Activated naive CD4-positive, alpha-beta T cell treated with anti-CD3 and anti-CD28 coated beads, Interleukin-2, amount 10 ng/mL, durations not matched to agents 7 days and 5 days (primary cell): ENCODE data around the gene PIGS.

Source experiments
- CTCF ChIA-PET: fragments of 350-600 bp; sonication (Branson Sonifier 250); formaldehyde crosslinking; loops from one replicate; lab custom pipeline; 2021; ENCODE audit warnings: antibody characterized with exemption; lab: Charles Lee
- DNase-seq: peaks from one replicate; pipeline ENCODE4 v3.0.0-alpha.2; 2020
- H3K27ac Mint-ChIP-seq: one replicate; pipeline ENCODE4 v1.8.0; 2021; ENCODE audit warnings: mild to moderate bottlenecking, moderate library complexity, mixed read lengths
- H3K27me3 Mint-ChIP-seq: one replicate; pipeline ENCODE4 v1.8.0; 2021; ENCODE audit warnings: mild to moderate bottlenecking, mixed read lengths
- H3K36me3 Mint-ChIP-seq: one replicate; pipeline ENCODE4 v1.8.0; 2021; ENCODE audit warnings: mixed read lengths
- H3K4me1 Mint-ChIP-seq: one replicate; pipeline ENCODE4 v1.8.0; 2021; ENCODE audit warnings: mixed read lengths
- H3K4me3 Mint-ChIP-seq: one replicate; pipeline ENCODE4 v1.8.0; 2021; ENCODE audit warnings: mild to moderate bottlenecking, moderate library complexity, mixed read lengths
- H3K9me3 Mint-ChIP-seq: one replicate; pipeline ENCODE4 v1.8.0; 2021; ENCODE audit warnings: mixed read lengths

The PIGS gene

GRCh38 chr17:28511858-28512461 lies 59.4 kb downstream of the PIGS start:
- peaks cover 7% of the 10 kb centered on the region for H3K9me3 Mint-ChIP-seq
- no peak overlapping the region for H3K4me3 Mint-ChIP-seq
- H3K27me3 Mint-ChIP-seq = peaks cover 56% of the 10 kb centered on the region
- no peaks in the 10 kb centered on the region for H3K36me3 Mint-ChIP-seq
- DNase-seq = no peak
- H3K4me1 Mint-ChIP-seq = no peaks in the 10 kb centered on the region
- no peak overlapping the region for H3K27ac Mint-ChIP-seq
- CTCF ChIA-PET = interaction anchor here (0.8 kb wide), 1 partner anchor 28 kb away, joined by 3 read pairs; no protein-coding TSS in a partner anchor

- DNase-seq = no peak
- H3K36me3 Mint-ChIP-seq = no peaks in the 10 kb centered on the region
- CTCF ChIA-PET = no interaction called here
- H3K9me3 Mint-ChIP-seq = no peaks in the 10 kb centered on the region
- H3K27ac Mint-ChIP-seq = no peak overlapping the region
- peaks cover 59% of the 10 kb centered on the region for H3K27me3 Mint-ChIP-seq
- no peaks in the 10 kb centered on the region for H3K4me1 Mint-ChIP-seq
- H3K4me3 Mint-ChIP-seq = no peak overlapping the region
Observed at GRCh38 chr17:28509789-28510188, 61.5 kb downstream of the PIGS start.

GRCh38 chr17:28508211-28508724 lies 63.1 kb downstream of the PIGS start:
- CTCF ChIA-PET = no interaction called here

GRCh38 chr17:28507567-28508203 lies 63.6 kb downstream of the PIGS start:
- H3K36me3 Mint-ChIP-seq = no peaks in the 10 kb centered on the region
- CTCF ChIA-PET = no interaction called here
- H3K4me3 Mint-ChIP-seq = no peak overlapping the region
- peaks cover 59% of the 10 kb centered on the region for H3K27me3 Mint-ChIP-seq
- DNase-seq = no peak
- no peaks in the 10 kb centered on the region for H3K4me1 Mint-ChIP-seq
- H3K27ac Mint-ChIP-seq = no peak overlapping the region
- no peaks in the 10 kb centered on the region for H3K9me3 Mint-ChIP-seq

More at GRCh38 chr17:28508211-28508724, 63.1 kb downstream of the PIGS start:
- Mint-ChIP-seq H3K27me3 (peaks cover 58% of the 10 kb centered on the region), H3K4me3 (no peak overlapping the region), H3K36me3 (no peaks in the 10 kb centered on the region), H3K4me1 (no peaks in the 10 kb centered on the region), H3K9me3 (no peaks in the 10 kb centered on the region), H3K27ac (no peak overlapping the region)
- no peak for DNase-seq

DNA sequence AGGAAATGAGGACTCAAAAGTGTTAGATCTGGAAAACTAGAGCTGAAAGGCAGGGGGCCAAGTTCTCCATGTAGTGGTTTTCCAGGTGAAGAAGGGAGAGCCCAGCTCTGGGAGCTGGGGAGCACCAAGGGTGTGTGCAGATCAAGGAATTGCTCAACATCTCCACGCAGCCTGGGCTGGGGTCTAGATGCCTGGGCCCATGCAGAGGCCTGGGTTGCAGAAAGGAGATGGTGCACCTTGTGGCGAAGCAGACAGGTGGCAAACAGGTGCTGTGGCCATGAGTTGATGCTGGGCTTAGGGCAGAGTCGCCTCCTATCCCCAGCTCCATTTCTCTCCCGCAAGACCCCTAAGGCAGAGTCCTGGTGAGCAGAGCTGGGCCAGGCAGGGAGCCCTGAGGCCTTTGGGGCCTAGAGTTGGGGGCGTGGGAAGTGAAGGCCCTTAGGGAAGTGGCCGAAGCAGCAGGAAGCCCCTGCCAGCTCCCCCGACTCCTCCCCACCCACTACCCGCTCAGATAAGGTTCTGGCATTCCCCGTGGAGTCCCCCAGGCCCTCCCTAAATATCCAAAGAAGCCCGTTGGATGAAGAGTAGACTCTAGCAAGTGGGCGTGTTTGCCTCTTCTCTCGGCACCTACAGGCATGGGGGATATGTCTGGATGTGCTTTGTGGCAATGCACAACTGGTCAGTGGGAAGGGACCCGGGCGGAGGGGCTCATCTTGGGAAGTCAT lies 64.4 kb downstream of the PIGS start:
- no peaks in the 10 kb centered on the region for H3K9me3 Mint-ChIP-seq
- CTCF ChIA-PET = interaction anchor here (1.4 kb wide), 1 partner anchor 42 kb away, joined by 7 read pairs; no protein-coding TSS in a partner anchor
- peaks cover 51% of the 10 kb centered on the region for H3K27me3 Mint-ChIP-seq
- H3K27ac Mint-ChIP-seq = no peak overlapping the region
- no peaks in the 10 kb centered on the region for H3K4me1 Mint-ChIP-seq
- H3K4me3 Mint-ChIP-seq = no peak overlapping the region
- no peak for DNase-seq
- no peaks in the 10 kb centered on the region for H3K36me3 Mint-ChIP-seq

DNA sequence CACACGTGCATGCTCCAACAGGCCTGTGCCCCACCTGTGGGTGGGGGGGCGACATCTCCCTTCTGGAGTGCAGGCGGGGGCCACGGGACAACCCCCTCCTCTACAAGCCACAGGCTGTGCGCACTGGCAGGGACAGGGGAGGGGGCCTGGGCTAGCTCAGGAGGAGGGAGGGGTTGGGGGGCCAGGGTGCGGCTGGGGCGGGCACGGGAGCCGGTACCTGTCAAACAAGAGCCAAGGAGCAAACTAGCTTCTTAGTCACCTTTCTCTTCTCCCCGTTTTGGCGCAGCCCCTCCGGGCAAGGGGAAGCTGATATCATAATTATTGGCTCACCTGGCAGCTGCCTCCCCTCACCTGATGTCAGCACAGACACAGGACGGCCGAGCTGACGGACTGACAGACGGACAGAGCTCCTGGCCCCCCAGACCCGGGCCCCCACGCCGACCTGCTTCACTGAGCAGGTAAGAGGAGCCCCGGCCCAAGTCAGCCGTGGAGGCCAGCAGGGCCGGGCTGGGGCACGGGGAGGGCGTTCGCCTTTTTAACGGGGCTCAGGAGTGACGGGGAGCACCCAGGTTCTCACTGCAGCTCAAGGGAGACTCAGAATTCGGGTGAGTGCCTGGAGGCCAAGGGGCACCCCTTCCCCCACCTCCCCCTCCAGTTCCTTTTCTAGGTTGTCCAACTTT lies 65.2 kb downstream of the PIGS start, which contains the start of gene FOXN1:
TSS of gene FOXN1 (plus strand) at position 363 of the 680 bp plus-strand sequence. CDS start 17,622 bp downstream, outside the sequence.
- no peak for DNase-seq
- H3K9me3 Mint-ChIP-seq = no peaks in the 10 kb centered on the region
- H3K4me1 Mint-ChIP-seq = no peaks in the 10 kb centered on the region
- peaks cover 57% of the 10 kb centered on the region for H3K27me3 Mint-ChIP-seq
- H3K27ac Mint-ChIP-seq = no peak within 1 kb of the TSS
- no peaks in the 10 kb centered on the region for H3K36me3 Mint-ChIP-seq
- H3K4me3 Mint-ChIP-seq = no peak within 1 kb of the TSS
- CTCF ChIA-PET = interaction anchor here (1.4 kb wide), 1 partner anchor 42 kb away, joined by 7 read pairs; no protein-coding TSS in a partner anchor

GRCh38 chr17:28503420-28503819 lies 67.9 kb downstream of the PIGS start:
- DNase-seq = no peak
- CTCF ChIA-PET = interaction anchor here (0.6 kb wide), 1 partner anchor 40 kb away, joined by 4 read pairs; no protein-coding TSS in a partner anchor
- H3K4me3 Mint-ChIP-seq = no peak overlapping the region
- no peaks in the 10 kb centered on the region for H3K9me3 Mint-ChIP-seq
- no peak overlapping the region for H3K27ac Mint-ChIP-seq
- H3K36me3 Mint-ChIP-seq = no peaks in the 10 kb centered on the region
- peaks cover 41% of the 10 kb centered on the region for H3K27me3 Mint-ChIP-seq
- H3K4me1 Mint-ChIP-seq = no peaks in the 10 kb centered on the region
